Left lobe of liver (tissue), 2 donors: Measurements from ENCODE around the gene STKLD1. TPM values are rescaled to one million over a fixed set of nuclear protein-coding genes. Genes with fewer than 3 reads are reported as not detected.
"Not testable (repeated sequence)": the region's sequence is repeated elsewhere in the genome, so short reads cannot be mapped to it uniquely, and the experiment has no call there.

Source experiments
- ATAC-seq: fragments of 200-7000 bp; cut with Tn5 transposase; one replicate; pipeline ENCODE4 v1.9.1; 2020; ENCODE audit warnings: mild to moderate bottlenecking, moderate library complexity
- DNase-seq: peaks from one replicate; pipeline ENCODE4 v3.0.0-alpha.2; 2020; ENCODE audit warnings: low spot score
- total RNA-seq: library from RNA; stranded (reverse); gene quantifications from one replicate; pipeline ENCODE4 v1.2.1, GENCODE V29; 2021
- donor health status: DM: no; HTN: no; CAD: no; lungs with moderate emphysema.
- donor health status: DM: no; HTN: yes; CAD: no.

The STKLD1 gene
- total RNA-seq, result 0.83 TPM

DNA sequence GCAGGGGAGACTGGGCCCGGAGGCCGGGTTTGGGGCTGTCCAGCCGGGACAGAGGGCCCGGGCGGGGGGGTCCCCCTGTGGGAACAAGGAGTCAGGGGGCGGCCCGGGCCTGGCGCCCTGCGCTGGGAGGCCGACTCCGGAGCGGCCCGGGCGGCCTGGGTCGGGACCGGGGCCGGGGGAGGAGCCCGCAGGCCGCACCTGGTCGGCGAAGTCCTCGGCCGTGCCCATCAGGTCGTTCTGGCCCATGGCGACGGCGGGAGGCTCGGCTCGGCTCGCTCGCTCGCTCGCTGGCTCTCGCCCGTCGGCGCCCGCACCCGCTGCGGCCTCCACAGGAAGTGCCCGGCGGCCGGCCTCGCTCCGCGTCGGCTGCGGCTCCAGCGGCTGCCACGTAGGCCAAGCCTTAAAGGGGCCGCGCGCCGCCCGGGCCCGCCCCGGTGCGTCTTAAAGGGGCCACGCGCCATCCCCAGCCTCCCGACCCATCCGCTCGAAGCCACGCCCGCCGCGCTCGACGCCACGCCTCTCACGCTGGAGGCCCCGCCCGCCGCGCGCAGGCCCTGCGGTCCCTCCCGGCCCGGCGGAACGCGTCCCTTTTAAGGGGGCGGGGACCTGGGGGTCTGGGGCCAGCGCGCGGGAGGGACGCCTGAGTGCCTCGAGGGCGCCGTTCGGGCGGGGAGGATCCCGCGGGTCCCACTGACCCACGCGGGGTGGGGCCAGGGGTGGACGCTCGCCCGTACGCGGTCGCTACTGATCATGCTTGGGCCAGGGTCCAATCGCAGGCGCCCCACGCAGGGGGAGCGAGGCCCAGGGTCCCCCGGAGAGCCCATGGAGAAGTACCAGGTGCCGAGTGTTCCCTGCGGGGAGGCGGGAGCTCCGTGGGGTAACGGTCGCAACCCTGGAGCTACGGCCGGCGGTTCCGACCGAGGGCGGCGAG is at the start of gene STKLD1, which contains the start of gene SURF4:
TSS of gene STKLD1 (plus strand) at position 643 of the 931 bp plus-strand sequence. CDS start at position 751, 108 bp downstream.
TSS of gene SURF4 (minus strand) at position 337 of the 931 bp plus-strand sequence. CDS start at position 246, 91 bp downstream.
- ATAC-seq (peak; percentile 91), DNase-seq (peak; percentile 98)

DNA sequence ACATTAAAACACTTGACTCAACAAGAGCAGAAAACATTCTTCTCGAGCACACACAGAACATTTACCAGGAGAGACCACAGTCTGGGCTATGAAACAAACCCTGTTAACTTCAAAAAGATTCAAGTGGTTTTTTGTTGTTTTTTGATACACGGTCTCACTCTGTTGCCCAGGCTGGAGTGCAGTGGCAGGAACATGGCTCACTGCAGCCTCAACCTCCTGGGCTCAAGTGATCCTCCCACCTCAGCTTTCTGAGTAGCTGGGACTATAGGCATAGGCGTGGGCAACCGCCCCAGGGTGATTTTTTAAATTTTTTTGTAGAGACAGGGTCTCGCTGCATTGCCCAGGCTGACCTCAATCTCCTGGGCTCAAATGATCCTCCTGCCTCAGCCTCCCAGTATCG is 49.1 kb upstream of the STKLD1 start:
- DNase-seq, result not testable (repeated sequence)

GRCh38 chr9:133327834-133328484 is 48.2 kb upstream of the STKLD1 start:
- ATAC-seq (no peak), DNase-seq (no peak)

More for the DNA sequence above, 49.1 kb upstream of the STKLD1 start:
- ATAC-seq, result not testable (repeated sequence)

DNA sequence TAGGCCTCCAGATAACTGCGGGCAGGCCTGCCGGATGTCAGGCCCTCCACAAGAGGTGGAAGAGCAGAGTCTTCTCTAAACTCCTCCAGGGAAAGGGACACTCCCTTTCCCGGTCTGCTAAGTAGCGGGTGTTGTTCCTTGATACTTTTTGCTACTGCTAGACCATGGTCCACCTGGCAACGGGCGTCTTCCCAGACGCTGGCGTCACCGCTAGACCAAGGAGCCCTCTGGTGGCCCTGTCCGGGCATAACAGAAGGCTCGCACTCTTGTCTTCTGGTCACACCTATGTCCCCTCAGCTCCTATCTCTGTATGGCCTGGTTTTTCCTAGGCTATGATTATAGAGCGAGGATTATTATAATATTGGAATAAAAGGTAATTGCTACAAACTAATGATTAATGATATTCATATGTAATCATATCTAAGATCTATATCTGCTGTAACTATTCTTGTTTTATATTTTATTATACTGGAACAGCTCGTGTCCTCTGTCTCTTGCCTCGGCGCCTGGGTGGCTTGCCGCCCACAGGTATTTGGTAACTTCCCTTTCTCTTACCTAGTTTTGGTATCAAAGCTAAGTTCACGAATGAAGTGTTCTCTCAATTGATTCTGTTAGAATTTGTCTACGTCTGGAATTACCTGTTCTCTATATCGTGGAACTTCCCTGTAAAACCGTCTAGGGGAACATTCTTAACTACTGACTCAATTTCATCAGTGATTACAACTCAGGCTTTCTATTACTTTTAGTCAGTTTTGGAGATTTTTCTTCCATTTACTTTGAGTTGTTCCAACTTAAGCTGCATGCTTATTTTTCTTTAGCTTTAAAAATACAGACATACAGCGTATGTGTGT is 46.6 kb upstream of the STKLD1 start:
- not testable (repeated sequence) for DNase-seq, ATAC-seq

- DNase-seq (no peak), ATAC-seq (no peak)
Observed at GRCh38 chr9:133331221-133331620, 44.9 kb upstream of the STKLD1 start.

DNA sequence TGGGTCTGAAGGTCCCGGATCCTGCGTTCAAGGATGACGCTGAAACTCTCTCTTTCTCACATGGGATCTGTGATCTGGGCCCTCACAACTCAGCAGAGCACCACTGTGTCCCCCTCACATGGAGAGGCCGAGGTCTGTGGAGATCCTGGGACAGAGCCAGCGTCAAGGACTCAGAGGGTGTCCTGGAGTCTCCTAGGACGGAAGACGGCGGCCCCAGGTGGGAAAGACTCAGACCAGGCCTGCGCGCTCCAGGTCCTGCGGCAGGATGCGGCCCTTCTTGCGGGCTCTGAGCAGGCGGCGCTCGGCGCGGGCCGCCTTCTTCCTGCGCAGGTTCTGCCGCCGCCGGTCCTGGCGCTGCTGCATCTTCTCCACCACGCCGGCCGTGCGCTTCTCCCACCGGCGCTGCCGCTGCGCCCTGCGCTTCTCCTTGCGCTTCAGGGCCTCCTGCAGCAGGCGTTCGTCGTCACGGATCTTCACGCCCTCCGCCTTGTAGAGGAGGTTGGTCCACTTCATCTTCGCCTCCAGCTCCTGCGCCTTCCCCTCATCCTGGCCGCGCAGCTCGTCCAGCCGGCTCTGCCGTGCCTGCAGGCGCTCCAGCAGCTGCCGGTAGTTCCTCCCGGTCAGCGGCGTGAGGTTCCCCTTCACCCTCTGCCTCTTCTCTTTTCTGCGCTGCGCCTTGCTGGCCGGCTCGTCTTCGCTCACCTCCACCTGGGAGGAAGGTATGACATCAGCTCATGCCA is 44.4 kb upstream of the STKLD1 start:
- no peak for ATAC-seq
- DNase-seq, result no peak

DNA sequence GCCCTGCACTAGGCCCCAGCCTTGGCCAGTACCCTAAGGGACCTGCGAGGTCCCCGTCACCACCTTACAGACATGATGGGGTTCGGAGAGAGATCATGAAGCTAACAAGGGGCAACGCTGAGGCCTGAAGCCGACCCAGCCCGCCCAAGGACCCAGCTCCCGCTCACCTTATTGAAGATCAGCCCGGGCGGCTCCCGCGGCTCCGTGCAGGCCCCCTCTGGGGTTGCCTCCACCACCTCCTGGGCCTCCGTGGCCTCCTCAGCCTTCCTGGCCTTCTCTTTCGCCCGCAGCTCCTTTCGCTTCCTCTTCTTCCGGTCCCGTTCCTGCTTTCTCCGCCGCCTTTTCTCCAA is 43.8 kb upstream of the STKLD1 start:
- DNase-seq (no peak), ATAC-seq (no peak)

GRCh38 chr9:133333011-133333410 is 43.2 kb upstream of the STKLD1 start:
- ATAC-seq (no peak), DNase-seq (no peak)

DNA sequence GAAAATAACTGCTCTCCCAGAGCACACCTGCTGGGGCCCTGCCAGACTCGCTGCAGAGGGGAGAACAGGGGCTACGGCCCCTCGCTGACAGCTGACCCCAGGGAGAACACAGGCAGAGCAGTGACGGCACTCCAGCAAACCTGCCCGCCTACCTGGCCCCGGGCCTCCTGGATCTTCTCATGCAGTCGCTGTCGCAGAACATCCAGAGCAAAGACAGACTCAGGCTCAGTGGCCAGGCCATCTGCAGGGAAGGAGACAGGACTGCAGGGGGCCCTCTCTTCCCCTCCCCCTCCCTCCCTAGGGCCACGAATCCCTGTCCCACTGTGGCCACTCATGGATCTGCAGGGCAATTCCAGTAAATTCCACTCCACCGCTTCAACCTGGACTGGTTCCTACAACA is 42.6 kb upstream of the STKLD1 start:
- no peak for DNase-seq
- no peak for ATAC-seq

- no peak for ATAC-seq
Observed at GRCh38 chr9:133334161-133334560, 42.0 kb upstream of the STKLD1 start.

DNA sequence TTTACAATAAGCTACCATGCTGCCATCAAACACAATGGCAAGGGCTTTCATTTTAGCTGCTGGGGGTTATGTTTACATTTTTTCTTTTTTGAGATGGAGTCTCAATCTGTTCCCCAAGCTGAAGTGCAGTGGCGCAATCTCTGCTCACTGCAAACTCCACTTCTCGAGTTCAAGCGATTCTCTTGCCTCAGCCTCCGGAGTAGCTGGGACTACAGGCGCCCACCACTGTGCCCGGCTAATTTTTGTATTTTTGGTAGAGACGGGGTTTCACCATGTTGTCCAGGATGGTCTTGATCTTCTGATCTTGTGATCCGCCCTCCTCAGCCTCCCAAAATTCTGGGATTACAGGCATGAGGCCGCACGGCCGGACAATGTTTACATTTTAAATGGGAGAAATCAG is 41.3 kb upstream of the STKLD1 start:
- DNase-seq, ATAC-seq: not testable (repeated sequence)

More at GRCh38 chr9:133334161-133334560, 42.0 kb upstream of the STKLD1 start:
- no peak for DNase-seq

DNA sequence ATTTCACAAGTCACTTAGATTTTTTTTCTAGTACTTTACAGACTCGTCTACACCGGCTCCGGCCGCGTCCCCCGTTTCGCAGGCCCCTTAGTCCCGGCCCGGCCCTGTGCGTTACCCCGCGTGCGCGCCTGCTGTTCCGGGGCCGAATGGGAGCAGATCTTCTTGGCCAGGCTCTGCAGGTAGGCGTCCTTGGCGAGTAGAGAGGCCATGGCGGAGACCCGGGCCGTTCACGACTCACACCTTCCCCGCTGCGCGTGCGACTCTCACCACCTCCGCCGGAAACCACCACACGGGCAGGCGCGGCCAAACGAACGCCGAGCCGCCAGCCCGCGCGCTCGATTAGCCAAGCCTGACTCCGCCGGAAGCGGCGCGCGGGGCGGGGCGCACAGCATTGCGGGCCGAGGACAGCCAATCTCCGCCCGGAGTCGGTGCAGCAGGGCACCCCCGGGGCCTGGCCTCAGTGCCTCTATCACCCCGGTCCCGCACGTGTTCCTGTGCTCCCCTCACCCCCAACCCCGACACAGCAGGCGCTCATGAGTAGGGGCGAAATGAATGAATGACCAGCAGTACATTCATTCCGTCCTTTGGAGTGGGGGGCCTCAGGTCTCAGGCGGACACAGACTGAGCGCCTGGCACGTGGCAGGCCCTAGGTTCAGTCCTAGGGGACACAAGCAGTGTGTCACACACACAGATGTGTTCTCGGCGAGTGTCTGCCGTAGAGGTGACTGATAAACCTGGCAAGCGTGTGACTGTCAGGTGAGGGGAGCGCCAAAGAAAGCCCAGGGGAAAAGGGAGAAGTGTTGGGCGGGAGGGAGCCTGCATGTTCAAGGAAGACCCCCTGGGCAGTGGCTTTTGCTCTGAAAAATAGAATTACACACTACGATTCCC is 40.0 kb upstream of the STKLD1 start, which contains the start of gene SURF6:
TSS of gene SURF6 (minus strand) at position 265 of the 888 bp plus-strand sequence. CDS start at position 209, 56 bp downstream.
- peak; percentile 97 for ATAC-seq
- peak; percentile 95 for DNase-seq

- no peak for ATAC-seq
- DNase-seq, result no peak
Observed at GRCh38 chr9:133339641-133340040, 36.5 kb upstream of the STKLD1 start.

- DNase-seq (no peak), ATAC-seq (no peak)
Observed at GRCh38 chr9:133340256-133340655, 35.9 kb upstream of the STKLD1 start.

DNA sequence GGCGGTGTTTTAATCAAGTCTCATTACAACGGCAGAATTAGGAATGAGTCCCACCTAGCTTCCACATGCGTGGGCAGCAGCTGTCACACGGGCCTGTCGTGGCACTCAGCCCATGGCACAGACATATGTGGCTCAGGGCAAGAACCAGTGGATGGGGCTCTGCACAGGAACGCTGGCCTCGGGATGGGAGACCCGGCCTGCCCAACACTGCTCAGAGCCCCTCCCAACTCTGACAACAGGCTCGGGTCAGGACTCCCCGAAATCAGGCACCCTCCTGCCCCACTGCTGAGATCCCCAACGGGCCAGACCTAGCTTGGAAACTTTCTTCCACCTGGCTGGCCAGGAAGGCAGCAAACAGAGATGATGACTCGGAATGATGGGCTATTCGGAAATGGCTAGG is 35.2 kb upstream of the STKLD1 start:
- DNase-seq (no peak), ATAC-seq (no peak)

DNA sequence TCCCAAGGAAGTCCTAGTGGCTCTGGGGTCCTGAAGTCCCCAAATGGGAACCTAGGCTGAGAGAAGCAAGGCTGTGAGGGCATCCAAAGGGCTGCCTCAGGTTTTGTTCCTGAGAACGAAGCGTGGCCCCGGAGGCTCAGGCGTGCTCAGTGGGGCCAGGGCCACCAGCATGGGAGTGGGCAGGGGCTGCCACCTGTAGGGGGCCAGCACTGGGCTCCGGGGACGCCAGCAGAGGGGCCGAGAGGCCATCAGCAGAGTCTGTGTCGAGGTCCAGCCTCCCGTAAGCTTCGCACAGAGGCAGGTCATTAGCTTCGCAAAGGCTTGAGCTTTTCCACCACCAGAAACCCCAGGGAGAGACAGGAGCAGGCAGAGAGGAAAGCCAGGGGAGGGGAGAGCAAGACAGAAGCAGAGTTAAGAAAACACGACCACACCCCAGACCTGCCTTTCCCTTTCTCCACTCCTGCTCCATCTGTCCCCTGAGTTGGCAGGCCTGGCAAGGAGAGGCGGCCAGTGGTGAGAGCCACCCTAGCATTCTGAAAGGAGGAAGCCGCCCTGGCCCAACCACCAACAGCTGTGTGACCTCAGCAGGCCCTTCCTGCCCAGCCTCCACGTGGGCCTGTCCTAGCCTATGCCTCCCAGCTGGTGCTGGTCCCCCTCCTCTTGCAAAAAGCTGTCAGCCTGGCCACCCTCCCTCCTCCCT is 34.6 kb upstream of the STKLD1 start:
- ATAC-seq, result peak; percentile 16

GRCh38 chr9:133342069-133342406 is 34.1 kb upstream of the STKLD1 start:
- ATAC-seq, result no peak

More for the DNA sequence above, 34.6 kb upstream of the STKLD1 start:
- no peak for DNase-seq

GRCh38 chr9:133342570-133342969 is 33.6 kb upstream of the STKLD1 start:
- ATAC-seq, result no peak
- no peak for DNase-seq

More at GRCh38 chr9:133342069-133342406, 34.1 kb upstream of the STKLD1 start:
- no peak for DNase-seq
